GM11168 (cell line): ENCODE results near the gene FBLIM1.

Experiments used
- in situ Hi-C: fragments of 300-500 bp; cut with MboI; formaldehyde crosslinking; loops from one replicate; pipeline ENCODE4 v1.12.0; 2022; ENCODE audit warnings: low sequenced_read_pairs; ENCODE audit not compliant: unreplicated experiment

The FBLIM1 gene

DNA sequence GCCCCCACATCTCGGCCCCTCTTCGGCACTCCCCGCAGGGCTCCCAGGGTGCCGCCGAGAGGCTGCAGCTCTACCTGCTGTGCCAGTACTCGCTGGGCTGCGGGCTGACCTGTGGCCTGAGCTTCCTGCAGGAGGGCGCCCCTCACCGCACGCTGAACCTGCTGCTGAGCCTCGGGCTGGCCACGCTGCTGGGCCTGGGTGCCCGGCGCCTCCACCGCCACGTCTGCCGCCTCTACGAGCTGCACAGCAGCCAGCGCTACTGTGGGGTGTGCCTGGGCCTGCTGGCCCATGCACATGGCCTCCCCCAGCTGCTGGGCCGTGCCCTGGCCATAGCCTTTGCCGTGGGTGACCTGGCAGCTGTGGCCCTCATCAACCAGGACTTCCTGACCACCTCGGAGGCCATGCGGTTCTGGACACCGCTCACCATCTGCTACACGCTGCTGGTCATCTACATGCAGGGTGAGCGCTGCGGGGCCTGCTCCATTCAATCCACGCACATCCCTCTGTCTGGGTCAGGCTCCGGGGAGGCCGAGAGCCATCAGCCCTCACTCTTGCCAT, 14.4 kb upstream of the FBLIM1 start:
- in situ Hi-C loops = no loop called here

DNA sequence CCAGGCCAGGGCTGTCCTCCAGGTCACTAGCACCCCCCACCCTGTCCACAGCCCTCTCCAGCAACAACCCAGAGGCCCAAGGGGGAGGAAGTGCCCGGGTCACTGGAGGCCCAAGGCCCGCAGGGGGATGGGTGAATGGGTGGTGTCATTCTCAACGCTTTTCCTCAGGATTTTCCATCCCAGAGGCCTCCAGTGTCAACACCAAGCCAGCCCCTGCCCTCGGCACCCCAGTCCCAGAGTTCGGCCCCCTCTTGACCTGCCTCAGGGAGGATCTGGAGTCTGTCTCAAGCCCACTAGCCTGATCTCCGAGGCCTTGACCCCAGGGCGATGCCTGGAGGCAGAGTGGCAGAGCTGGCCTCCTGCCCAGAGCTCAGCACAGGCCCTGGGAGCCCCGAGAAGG, 11.2 kb upstream of the FBLIM1 start:
- in situ Hi-C loops = no loop called here

DNA sequence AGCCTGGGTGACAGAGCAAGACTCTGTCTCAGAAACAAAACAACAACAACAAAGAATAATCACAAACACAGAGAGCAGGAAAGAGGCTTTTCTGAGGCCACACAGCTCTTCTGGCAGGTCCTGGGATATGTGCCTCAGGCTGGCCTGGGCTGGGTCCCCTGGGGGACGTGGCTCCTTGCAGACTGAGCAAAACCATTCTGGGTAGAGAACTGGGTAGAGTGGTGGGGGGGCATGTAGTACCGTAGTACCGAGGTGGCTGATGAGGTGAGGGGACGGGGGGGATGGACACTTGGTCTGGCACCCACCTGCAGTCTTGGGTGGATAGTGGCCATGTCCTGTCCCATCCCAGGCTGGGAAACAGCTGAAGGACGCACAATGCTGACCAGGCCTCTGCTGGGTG, 10.3 kb upstream of the FBLIM1 start:
- in situ Hi-C loops = no loop called here

DNA sequence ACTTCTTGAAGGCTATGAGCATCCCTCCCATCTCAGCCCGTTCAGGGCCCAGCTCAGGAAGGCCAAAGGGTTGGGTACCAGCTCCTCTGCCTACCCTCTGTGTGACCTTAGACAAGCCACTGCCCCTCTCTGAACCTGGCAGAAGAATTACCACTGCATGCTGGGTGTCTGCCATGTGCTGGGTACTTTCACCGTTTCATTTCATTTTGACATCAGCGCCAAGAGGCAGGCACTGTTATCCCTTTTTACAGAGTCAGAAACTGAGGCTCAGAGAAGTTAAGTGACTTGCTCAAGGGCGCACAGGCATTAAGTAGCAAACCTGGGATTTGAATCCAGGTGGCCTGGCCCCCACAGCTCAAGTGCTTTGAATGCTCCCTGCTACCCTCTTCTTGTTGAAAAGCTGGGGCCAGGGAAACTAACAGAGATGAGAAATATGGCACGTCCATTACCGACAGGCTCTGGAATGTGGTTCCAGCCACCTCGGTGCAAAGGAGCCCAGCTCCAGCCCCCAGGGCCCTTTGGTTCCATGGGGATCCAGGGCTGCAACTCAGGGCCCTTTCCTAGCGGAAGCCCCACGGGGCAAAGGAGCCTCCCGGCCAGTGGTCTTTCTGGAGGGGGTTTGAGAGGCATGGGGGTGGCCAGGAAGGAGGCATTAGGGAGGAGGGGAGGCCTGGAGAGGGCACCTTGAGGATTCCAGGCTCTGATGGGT, 9.8 kb upstream of the FBLIM1 start:
- in situ Hi-C loops = no loop called here

DNA sequence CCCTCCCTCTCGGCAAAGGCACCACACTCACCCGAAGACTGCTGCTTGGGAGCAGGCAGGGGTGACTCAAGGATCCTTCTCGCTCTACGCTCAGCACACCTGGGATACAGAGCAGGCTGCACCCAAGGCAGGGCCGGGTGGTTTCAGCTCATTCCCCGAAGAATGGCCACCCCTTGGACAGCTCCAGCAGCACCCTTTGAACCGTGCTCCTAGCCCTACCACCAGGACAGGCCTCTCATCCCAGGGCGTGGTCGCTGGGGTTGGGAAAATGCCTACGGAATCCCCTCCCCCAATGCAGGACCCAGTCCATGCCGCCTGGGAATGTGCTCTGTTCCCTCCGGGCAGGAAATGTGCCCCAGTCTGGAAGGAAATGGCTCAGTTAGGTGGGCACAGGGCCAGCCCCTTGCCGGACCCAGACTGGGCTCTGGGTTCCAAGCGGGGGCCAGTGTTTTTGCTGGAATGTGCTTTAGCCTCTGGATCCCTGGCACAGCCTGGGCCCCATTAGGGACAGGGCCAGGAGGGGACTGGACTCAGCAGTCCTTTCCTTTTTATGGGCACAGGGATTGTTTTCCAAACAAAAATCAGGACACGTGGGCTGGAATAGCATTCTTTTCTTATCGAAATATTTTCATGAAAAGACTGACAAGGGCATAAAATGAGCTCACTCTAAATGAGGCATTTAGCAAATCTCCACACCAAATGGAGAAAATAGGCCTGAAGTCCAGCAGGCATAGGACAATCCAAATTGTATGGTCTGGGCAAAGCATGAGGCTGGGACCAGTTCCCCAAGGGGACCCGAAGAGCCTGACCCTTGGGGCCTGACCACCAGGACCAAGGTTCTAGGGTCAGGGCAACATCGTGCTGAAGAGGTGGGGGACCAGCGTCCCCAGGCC, 8.9 kb upstream of the FBLIM1 start:
- in situ Hi-C loops = no loop called here

DNA sequence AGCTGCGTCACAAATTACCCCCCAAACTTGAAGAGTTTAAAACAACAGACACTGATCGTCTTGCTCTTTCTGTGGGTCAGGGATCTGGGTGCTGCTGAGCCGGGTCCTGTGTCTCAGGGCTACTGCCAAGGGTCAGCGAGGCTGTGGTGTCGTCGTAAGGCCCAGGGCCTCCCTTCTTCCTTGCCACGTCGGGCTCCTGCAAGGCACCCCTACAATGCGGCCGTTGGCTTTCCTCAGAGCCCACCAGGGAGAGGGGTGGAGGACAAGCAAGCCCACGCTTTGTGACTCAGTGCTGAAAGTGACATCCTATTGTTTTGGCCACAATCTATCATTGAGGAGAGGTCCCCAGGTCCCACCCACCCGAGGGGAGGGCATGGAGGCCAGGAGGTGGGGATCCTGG, 7.7 kb upstream of the FBLIM1 start:
- in situ Hi-C loops = no loop called here

DNA sequence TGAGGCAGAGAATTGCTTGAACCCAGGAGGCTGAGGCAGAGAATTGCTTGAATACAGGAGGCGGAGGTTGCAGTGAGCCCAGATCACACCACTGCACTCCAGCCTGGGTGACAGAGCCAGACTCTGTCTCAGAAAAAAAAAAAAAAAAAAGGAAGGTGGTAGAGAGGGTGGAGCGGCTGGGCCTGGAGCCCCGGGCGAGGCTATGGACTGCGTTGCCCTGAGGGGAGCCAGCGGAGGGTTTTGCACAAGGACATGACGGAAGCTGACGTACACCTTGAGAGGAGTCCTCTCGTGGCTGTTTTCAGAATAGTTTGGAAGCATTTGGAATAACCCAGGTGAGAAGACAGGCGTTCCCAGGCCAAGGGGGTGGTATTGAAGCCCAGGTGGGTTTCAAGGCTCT, 6.9 kb upstream of the FBLIM1 start:
- in situ Hi-C loops = no loop called here

DNA sequence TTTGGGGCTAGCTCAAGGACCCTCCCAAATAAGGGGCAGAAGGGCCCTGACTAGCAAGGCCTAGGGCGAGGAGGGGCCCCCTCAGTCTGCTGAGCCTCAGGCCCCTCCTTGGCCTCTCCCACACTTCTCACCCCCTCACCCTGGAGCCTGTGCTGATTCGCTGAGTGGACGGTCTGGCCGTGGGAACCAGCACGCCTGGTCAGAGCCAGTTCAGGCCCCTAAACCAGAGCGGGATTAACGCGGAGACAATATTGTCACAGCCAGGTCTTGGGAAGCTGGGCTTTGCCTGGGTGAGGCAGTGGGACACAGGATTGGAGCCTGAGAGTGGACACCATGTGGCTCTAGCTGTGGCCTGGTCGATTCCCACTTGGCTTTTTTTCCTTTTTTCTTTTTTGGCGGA, 4.8 kb upstream of the FBLIM1 start:
- in situ Hi-C loops = no loop called here

DNA sequence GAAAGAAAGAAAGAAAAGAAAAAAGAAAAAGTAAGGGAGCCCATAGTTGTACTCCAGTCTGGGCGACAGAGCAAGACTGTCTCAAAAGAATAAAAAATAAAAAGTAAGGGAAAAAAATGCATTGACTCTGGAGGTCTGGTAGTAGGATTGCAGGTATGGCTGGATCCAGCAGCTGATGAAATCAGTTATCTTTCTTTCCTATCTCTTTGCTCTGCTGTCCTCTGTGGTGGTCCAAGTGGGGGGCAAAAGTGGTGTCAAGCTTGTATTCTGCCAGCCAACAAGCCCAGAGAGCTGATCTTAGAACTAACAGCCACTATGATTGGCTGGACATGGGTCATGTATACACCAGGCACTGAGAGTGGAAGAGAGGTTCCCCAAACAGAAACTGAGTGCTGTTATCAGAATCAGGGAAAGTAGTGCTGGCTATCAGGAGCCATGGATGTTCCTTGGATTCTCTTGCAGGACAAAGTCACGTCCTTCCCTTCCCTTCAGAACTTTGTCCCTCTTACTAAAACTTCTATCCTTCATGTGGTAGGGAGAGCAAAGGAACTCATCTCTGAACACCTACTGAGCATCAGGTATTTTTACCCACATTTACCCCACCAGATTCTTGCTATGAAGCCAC, 3.5 kb upstream of the FBLIM1 start:
- in situ Hi-C loops = no loop called here

DNA sequence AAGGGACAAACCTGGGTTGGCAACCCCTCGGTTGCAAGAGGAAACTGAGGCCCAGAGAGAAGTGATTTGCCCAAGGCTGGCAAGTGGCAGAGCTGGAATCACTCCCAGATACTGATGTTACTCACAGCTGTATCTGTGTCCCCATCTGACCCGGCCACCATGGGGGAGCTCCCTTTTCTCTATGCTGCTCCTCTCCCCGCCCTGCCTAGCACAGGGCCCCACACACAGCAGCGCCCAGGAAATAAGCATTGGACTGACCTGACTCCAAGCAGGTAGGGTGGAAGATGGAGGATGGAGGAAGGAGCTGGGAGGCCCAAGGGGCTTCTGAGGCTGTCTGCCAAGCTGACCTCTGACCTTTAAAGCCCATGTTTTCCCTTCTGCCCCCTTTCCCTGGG, 3.0 kb upstream of the FBLIM1 start:
- in situ Hi-C loops = no loop called here

DNA sequence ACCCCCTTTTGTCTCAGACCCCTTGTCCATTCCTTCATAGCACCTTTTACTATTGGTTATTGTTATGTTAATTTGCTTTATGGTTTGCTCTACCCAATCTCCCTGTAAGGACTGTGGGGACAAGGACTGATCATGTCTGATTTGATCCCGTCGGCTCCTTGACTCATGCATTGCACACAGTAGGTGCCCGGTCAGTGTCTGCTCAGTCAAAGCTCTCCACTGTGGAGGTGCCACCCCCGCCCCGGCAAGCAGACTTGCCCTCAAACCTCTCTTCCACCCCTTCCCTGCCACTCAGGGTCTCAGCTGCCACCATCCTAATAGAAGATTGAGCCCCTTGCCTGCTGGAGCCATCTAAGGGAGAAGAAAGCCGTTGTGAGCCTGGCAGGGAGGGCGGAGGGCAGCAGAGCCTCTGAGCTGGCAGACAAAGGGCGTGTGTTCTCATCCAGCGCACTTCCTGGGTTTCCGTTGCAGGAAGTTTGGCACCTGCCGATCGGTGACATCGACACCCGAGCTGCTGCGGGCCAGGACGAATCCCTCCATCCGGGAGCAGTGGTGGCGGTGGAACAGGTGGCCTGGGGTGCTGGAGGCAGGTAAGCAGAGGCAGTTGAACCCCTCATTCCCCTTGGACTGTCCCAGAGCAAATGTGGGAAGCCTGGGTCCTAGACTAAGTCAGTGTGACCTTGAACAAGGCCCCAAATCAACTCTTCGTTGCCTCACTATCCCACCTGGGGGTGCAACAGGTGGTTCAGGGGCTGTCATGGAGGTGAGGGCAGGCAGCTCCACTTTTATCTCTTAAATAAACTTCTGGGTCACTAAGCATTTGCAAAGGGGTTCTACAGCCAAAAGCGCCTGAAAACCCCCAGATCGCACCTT, 2.2 kb upstream of the FBLIM1 start:
- in situ Hi-C loops = no loop called here

DNA sequence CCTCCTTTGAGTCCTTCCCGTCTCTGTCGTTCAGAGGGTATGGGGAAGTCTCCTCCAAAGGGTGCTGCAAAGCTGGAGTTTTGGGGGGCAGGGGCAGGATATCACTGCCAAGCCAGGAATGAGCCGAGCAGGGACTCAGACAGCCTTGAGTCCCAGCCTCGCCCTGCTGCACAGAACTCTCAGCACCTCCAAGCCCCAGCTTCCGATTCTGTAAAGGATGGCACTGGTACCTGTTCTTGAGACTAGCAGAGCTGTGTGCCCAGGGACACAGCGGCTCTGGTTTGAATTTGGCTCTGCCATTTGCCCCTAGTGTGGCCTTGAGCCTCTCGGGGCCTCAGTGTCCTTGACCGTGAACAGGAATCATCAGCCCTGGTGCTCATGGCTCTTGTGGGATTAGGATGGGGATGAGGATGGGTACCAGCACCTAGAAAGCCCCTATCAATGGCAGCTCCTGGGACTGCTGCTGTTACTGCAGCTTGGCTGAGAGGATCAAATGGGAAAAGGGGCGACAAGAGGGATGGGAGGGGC, 1.5 kb upstream of the FBLIM1 start:
- in situ Hi-C loops = no loop called here

DNA sequence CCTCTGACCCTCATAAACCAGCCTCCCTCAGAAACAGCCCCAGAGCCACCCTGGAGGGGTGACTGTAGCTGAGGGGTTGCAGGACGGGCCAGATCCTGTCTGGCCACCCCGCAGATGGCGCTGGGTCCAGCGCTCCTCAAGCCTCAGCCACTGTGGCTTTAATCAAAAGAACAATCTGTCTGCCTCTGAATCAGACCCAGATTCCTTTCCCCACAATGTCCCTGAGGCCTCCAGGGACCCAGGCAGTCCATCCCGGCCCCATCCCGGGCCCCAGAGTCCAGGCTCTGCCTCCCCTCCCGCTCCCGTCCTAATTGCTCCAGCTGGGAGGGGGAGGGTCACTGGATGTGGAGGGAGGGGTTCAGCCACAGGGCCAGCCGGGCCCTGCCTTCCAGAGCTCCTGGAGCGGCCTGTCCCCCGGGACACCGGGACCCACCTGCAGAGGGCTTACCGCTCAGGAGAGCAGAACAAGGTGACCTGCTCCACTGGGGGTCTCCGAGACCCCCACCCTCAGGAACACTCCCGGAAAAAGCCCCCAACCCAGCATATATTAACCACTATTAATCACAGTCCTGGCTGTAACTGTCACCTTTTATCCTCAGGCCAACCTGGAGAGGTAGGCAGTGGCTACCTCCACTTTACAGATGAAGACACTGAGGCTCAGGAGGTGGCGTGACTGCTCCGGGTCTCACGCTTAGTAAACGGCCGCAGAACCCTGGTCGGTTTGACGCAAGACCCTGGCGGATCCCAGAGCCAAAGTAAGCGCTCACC, 836 bp upstream of the FBLIM1 start:
- in situ Hi-C loops = no loop called here

DNA sequence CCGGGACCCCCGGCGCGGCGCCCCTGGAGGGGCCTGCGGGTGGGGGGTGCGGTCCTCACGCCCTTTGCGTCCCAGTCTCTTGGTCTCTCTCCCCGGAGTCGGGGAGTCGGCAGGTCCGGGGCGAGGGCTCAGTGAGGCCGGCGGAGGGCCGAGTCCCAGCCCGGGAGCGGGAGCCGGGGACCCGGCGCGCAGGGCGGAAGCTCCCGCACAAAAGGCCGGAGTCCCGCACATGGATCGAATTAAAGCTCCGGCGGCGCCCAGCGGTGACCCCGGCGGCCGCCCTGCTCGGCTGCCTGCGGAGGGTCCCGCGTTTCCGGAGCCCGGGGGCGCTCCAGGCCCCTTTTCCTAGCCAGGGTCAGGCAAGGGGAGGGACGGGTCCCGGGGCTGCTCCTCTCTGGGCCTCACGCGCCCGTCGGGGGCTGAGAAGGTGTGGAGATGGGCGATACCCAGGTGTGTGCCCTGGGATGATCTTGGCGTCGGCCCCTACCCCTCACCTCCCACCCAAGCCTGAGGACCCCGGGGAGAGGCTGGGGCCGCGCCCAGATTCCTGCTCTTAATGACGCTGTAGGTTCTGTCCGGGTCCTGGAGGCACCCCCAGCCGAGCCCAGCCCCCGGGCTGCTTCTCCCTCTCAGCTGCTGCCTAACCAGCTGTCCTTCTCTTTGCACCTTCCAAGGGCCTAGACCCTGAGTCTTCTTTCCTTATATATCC, 512 bp downstream of the FBLIM1 start:
- in situ Hi-C loops = no loop called here

DNA sequence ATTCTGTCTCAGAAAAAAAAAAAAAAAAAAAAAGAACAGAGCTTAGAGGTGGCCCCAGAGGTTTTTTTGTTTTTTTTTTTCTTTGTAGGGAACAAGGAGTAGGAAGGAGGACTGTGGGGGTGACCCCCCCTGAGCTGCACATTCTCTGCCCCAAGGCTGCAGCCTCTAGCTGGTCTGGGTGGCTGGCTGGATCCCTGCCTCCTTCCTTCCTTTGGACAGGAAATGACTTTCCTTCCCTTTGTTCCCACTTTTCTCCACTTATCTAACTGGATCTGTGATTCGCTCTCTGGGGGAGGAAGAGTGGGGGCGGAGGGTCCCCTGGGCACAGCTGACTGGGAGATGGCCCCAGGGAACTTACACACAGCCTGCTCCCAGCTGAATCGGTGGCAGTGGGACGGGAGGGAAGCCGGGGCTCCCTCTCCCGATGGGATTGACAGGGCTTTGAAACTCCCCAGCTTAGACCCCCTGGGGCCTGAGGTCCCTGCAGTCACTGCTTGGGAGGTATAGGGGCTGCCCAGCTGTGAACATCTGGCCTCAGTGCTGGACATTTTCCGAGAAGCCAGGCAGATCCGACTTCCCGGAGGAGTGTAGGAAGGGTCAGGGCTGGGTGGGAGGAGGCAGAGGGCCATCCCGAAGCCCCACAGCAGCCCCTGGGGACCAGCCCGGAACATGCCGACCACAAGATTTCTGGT, 2.1 kb downstream of the FBLIM1 start:
- in situ Hi-C loops = no loop called here

DNA sequence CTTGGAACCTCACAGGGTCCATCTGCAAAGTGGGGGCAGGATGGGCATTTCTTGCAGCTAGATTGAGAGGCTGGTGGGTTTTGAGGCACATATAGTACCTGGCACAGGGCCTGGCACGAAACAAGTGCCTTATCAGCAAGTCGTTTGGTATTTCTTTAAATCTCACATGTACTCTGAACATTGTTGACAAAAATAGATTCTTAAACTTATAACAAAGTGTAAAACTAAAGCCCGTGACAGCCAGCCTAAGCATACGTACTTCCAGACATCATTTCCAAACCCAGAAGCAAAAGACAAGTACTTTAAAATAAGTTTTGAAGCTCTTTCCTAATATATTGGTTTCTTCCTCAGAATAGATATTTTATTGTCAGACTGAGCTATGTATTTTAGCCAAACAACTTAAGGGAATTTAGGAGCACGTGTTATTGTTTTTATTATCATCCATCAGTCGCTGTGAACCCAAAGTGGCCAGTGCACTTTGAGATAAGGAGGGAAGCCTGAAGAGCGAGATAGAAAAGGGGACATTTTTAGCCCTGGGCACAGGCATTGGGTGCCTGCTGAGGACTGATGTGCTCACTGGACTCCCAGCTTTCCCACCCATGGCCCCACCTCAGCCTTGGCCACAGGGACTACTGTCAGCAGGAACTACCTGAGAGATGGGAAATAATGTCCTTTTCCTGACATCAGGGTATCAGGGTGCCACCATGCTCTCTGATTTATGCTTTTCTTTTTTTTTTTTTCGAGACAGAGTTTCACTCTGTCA, 3.0 kb downstream of the FBLIM1 start:
- in situ Hi-C loops = no loop called here

DNA sequence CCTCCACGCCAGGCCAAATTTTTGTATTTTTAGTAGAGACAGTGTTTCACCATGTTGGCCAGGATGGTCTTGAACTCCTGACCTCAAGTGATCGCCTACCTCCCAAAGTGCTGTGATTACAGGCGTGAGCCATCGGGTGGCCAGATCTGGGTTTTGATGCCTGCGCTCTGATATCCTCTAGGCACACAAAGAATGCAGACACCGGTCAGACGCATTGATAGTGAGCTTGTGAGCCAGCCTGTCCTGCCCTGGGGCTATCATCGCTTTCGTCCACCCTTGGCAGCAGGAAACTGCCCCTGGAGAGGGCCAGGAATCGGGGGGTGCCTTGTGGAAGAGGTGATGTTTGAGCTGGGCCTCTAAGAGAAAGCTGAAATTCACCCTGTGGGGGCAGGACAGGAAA, 4.0 kb downstream of the FBLIM1 start:
- in situ Hi-C loops = no loop called here
